Upper lobe of left lung (tissue), 6 donors: Measurements from ENCODE around the gene CLSTN2. TPM values are rescaled to one million over a fixed set of nuclear protein-coding genes. Genes with fewer than 3 reads are reported as not detected.

ENCODE experiments used
- ATAC-seq, 2 donors: fragments of 200-7000 bp; cut with Tn5 transposase; one replicate each; pipeline ENCODE4 v1.9.1; 2022; ENCODE audit warnings: mild to moderate bottlenecking in 2 of 2, moderate library complexity in 2 of 2; ENCODE audit not compliant: low FRiP score in 2 of 2
- DNase-seq, 2 donors: peaks; one replicate each; pipeline ENCODE4 v3.0.0-alpha.2; 2019 to 2020
- H3K27ac ChIP-seq, 4 donors: fragments of 200-600 bp; sonication (generic); one replicate each; pipeline ENCODE4 v1.5.1; 2016 to 2019
- H3K27me3 ChIP-seq, 4 donors: fragments of 200-600 bp; sonication (generic); one replicate each; pipeline ENCODE4 v1.5.1; 2017 to 2019
- H3K36me3 ChIP-seq, 4 donors: fragments of 200-600 bp; sonication (generic); one replicate each; pipeline ENCODE4 v1.5.1; 2016 to 2019
- H3K4me1 ChIP-seq, 4 donors: fragments of 200-600 bp; sonication (generic); one replicate each; pipeline ENCODE4 v1.5.1; 2018 to 2019
- H3K4me3 ChIP-seq, 4 donors: fragments of 200-600 bp; sonication (generic); one replicate each; pipeline ENCODE4 v1.5.1; 2017 to 2019; ENCODE audit warnings: mild to moderate bottlenecking in 2 of 4, moderate library complexity in 1 of 4
- H3K9me3 ChIP-seq, 4 donors: fragments of 200-600 bp; sonication (generic); one replicate each; pipeline ENCODE4 v1.5.1; 2018 to 2019
- CTCF ChIP-seq, 6 experiments: fragments of 450-650 bp in 4 of 6; fragments of 200-600 bp in 2 of 6; sonication (generic) in 2 of 6; IDR thresholded peaks; one replicate each; pipeline ENCODE4 v1.5.1; 2016 to 2019; ENCODE audit warnings: antibody characterized with exemption in 6 of 6
- EP300 ChIP-seq, 4 donors: sonication (generic); formaldehyde crosslinking; IDR thresholded peaks; one replicate each; pipeline ENCODE4 v1.5.1; 2017; ENCODE audit warnings: antibody characterized with exemption in 4 of 4, control low read depth in 2 of 4
- POLR2A ChIP-seq, 4 donors: fragments of 450-650 bp; IDR thresholded peaks; one replicate each; pipeline ENCODE4 v1.5.1; 2016 to 2017; ENCODE audit warnings: antibody characterized with exemption in 4 of 4, mild to moderate bottlenecking in 2 of 4
- POLR2AphosphoS5 ChIP-seq, 2 donors: sonication (generic); formaldehyde crosslinking; IDR thresholded peaks; one replicate each; pipeline ENCODE4 v1.5.1; 2017; ENCODE audit warnings: antibody characterized with exemption in 2 of 2
- WGBS, 2 donors: methylation state at CpG; one replicate each; pipeline ENCODE4 v1.1.5; 2017 to 2018; 5-methylcytosine and 5-hydroxymethylcytosine counted together
- total RNA-seq, 6 donors: library from RNA; depleted of rRNA in 4 of 6; stranded (reverse); fragments of >200 nt in 4 of 6; gene quantifications; one replicate each; pipeline versions ENCODE4 v1.1.0 to v1.2.1, GENCODE V29; 2016 to 2021
- donor health status: DM: no; HTN: no; CAD: no; lungs with moderate emphysema.
- donor health status: DM: no; HTN: yes; CAD: no; lungs with severe emphysema.

The CLSTN2 gene
- total RNA-seq, 6 donors from 2014 or later, result 1.0 to 4.3 (median 1.6) TPM

- Histone ChIP-seq H3K27me3 (no peaks in the 10 kb centered on the region), H3K9me3 (no peaks in the 10 kb centered on the region), H3K27ac (no peak overlapping the region), H3K4me1 (no peaks in the 10 kb centered on the region), H3K4me3 (no peak overlapping the region), H3K36me3 (no peaks in the 10 kb centered on the region)
- peak in 1 of 2 donors; percentile 23 for ATAC-seq
- 48 to 54% methylated on average over 5 of the region's 5 CpGs for WGBS, 2 donors
- DNase-seq, result no peak
- no peak for TF ChIP-seq CTCF (IDR thresholded peaks at IDR 0.05)
- TF ChIP-seq EP300 (IDR thresholded peaks at IDR 0.05), result no peak
- TF ChIP-seq POLR2A (IDR thresholded peaks at IDR 0.05), result no peak
- TF ChIP-seq POLR2AphosphoS5 (IDR thresholded peaks at IDR 0.05), result no peak
Observed at GRCh38 chr3:140244893-140245292, 309.9 kb downstream of the CLSTN2 start.

GRCh38 chr3:140246578-140246977 lies 311.6 kb downstream of the CLSTN2 start:
- Histone ChIP-seq H3K27ac (no peak overlapping the region), H3K4me1 (no peaks in the 10 kb centered on the region), H3K27me3 (no peaks in the 10 kb centered on the region), H3K9me3 (no peaks in the 10 kb centered on the region), H3K4me3 (no peak overlapping the region), H3K36me3 (no peaks in the 10 kb centered on the region)
- DNase-seq (no peak), ATAC-seq (no peak)
- no peak for TF ChIP-seq POLR2A (IDR thresholded peaks at IDR 0.05)
- TF ChIP-seq EP300 (IDR thresholded peaks at IDR 0.05), result no peak
- no peak for TF ChIP-seq POLR2AphosphoS5 (IDR thresholded peaks at IDR 0.05)
- TF ChIP-seq CTCF (IDR thresholded peaks at IDR 0.05), result no peak
- 49 to 58% methylated on average over 3 of the region's 3 CpGs for WGBS, 2 donors

GRCh38 chr3:140247775-140248174 lies 312.8 kb downstream of the CLSTN2 start:
- ATAC-seq (no peak), DNase-seq (no peak)
- no peak overlapping the region for H3K27ac ChIP-seq
- H3K27me3 ChIP-seq, result no peaks in the 10 kb centered on the region
- TF ChIP-seq POLR2A (IDR thresholded peaks at IDR 0.05), result no peak
- TF ChIP-seq POLR2AphosphoS5 (IDR thresholded peaks at IDR 0.05), result no peak
- no peak for TF ChIP-seq EP300 (IDR thresholded peaks at IDR 0.05)
- no peak for TF ChIP-seq CTCF (IDR thresholded peaks at IDR 0.05)
- no peaks in the 10 kb centered on the region for H3K9me3 ChIP-seq
- no peaks in the 10 kb centered on the region for H3K36me3 ChIP-seq
- H3K4me3 ChIP-seq, result no peak overlapping the region
- H3K4me1 ChIP-seq, result no peaks in the 10 kb centered on the region

- Histone ChIP-seq H3K4me3 (no peak overlapping the region), H3K27ac (no peak overlapping the region), H3K9me3 (no peaks in the 10 kb centered on the region), H3K36me3 (no peaks in the 10 kb centered on the region), H3K27me3 (no peaks in the 10 kb centered on the region), H3K4me1 (no peaks in the 10 kb centered on the region)
- WGBS, 2 donors, result 92 to 94% methylated on average over 3 of the region's 3 CpGs
- TF ChIP-seq EP300 (IDR thresholded peaks at IDR 0.05) (no peak), POLR2A (IDR thresholded peaks at IDR 0.05) (no peak)
- ATAC-seq (peak in 1 of 2 donors; percentile 5), DNase-seq (no peak)
Observed at GRCh38 chr3:140249188-140249587, 314.2 kb downstream of the CLSTN2 start.

GRCh38 chr3:140250010-140250855 lies 315.2 kb downstream of the CLSTN2 start:
- Histone ChIP-seq H3K27me3 (no peaks in the 10 kb centered on the region), H3K36me3 (no peaks in the 10 kb centered on the region), H3K4me1 (no peaks in the 10 kb centered on the region), H3K4me3 (no peak overlapping the region), H3K27ac (no peak overlapping the region), H3K9me3 (no peaks in the 10 kb centered on the region)
- TF ChIP-seq POLR2A (IDR thresholded peaks at IDR 0.05), result no peak
- no peak for TF ChIP-seq POLR2AphosphoS5 (IDR thresholded peaks at IDR 0.05)
- no peak for TF ChIP-seq EP300 (IDR thresholded peaks at IDR 0.05)
- no peak for TF ChIP-seq CTCF (IDR thresholded peaks at IDR 0.05)
- ATAC-seq, result peak in 1 of 2 donors; percentile 78
- no peak for DNase-seq
- WGBS, 2 donors, result 72 to 82% methylated on average over 7 of the region's 7 CpGs
